ENCODE results near the gene ATXN1. TPM values are rescaled to one million over a fixed set of nuclear protein-coding genes. Genes with fewer than 3 reads are reported as not detected.

ATXN1 gene
- total and polyA plus RNA-seq, 7 donors = 1.3 to 50.9 (median 21.6) TPM

DNA sequence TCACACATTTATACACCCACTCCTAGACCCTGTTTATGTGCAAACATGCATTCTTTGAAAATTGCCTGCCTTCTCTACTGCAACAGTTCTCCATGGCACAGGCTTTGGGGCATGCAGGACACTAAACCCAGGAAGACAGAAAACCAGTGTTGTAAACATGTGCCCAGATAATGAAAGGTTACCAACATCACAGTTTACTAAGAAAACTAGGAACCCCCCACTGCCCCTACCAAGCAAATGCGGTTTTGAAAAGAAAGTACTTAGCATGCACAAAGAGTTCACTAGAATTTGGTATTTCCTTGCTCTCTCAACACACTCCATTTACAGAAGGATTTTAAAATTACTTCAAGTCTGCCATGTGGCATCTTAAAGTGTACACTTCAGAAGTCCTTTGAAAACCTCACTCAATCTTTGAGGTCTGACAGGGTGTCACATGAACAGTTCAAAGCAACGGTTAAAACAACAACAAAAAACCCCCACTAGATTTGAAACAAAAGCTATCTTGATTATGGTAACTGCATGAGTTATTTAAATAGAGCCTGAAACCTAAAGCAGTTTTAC, 277.9 kb downstream of the ATXN1 start:
- TF ChIP-seq, protein P1, sequence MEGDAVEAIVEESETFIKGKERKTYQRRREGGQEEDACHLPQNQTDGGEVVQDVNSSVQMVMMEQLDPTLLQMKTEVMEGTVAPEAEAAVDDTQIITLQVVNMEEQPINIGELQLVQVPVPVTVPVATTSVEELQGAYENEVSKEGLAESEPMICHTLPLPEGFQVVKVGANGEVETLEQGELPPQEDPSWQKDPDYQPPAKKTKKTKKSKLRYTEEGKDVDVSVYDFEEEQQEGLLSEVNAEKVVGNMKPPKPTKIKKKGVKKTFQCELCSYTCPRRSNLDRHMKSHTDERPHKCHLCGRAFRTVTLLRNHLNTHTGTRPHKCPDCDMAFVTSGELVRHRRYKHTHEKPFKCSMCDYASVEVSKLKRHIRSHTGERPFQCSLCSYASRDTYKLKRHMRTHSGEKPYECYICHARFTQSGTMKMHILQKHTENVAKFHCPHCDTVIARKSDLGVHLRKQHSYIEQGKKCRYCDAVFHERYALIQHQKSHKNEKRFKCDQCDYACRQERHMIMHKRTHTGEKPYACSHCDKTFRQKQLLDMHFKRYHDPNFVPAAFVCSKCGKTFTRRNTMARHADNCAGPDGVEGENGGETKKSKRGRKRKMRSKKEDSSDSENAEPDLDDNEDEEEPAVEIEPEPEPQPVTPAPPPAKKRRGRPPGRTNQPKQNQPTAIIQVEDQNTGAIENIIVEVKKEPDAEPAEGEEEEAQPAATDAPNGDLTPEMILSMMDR (IDR thresholded peaks at IDR 0.05) = no peak
- Histone ChIP-seq H3K27ac (no peak overlapping the region), H3K27me3 (ENCODE audit: insufficient read depth in 3 of 3, low read length in 2 of 3) (no peaks in the 10 kb centered on the region), H3K4me3 (no peak overlapping the region), H3K4me1 (peaks cover 6% of the 10 kb centered on the region), H3K9me3 (peaks cover 3% of the 10 kb centered on the region), H3K36me3 (ENCODE audit: insufficient read depth in 1 of 2, low read depth in 1 of 2) (peaks cover 3 to 8% of the 10 kb centered on the region in 2 donors)
- 72 to 81% (median 76%) methylated on average over 2 of the region's 2 CpGs for WGBS, 3 donors
- DNase-seq (no peak), ATAC-seq (no peak)
- intact Hi-C loops (cut with DNase I) = no loop called here

DNA sequence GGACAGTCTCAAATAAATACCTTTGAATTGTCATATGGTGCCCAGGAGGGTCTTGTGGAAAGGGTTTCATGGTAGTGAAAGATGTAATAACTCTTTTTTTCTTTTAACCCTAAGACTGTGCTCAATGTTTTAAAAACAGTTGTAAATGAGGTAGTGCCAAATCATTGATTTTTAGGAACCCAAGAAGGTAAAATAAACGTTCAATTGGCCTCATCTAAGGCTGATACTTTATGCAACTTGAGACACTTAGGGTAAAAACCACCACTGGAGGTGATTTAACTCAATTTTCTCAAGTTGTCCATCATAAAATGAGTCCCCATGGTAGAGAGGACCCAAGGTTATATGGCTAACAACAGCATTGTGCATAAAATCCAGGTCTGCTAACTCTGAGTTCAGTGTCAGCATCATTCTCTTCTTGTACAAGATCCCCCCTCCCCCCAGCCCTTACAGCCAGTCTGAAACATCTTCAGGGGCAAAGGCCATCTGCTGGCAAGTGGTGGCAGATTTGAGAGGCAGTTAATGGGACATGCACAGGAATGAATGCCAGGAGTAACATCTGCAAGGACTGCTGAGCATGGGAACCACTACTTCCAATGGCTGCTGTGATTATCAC, 278.5 kb downstream of the ATXN1 start:
- ATAC-seq = no peak
- intact Hi-C loops (cut with DNase I) = no loop called here
- H3K4me1 ChIP-seq = peaks cover 7% of the 10 kb centered on the region
- no peak for DNase-seq
- no peaks in the 10 kb centered on the region for H3K27me3 ChIP-seq (ENCODE audit: insufficient read depth in 3 of 3, low read length in 2 of 3)
- peaks cover 3 to 8% of the 10 kb centered on the region in 2 donors for H3K36me3 ChIP-seq (ENCODE audit: insufficient read depth in 1 of 2, low read depth in 1 of 2)
- WGBS, 3 donors = 80 to 85% (median 85%) methylated on average over 1 of the region's 1 CpG
- TF ChIP-seq, protein P1 (IDR thresholded peaks at IDR 0.05) = no peak
- H3K4me3 ChIP-seq = no peak overlapping the region
- no peak overlapping the region for H3K27ac ChIP-seq
- H3K9me3 ChIP-seq = peaks cover 3% of the 10 kb centered on the region

DNA sequence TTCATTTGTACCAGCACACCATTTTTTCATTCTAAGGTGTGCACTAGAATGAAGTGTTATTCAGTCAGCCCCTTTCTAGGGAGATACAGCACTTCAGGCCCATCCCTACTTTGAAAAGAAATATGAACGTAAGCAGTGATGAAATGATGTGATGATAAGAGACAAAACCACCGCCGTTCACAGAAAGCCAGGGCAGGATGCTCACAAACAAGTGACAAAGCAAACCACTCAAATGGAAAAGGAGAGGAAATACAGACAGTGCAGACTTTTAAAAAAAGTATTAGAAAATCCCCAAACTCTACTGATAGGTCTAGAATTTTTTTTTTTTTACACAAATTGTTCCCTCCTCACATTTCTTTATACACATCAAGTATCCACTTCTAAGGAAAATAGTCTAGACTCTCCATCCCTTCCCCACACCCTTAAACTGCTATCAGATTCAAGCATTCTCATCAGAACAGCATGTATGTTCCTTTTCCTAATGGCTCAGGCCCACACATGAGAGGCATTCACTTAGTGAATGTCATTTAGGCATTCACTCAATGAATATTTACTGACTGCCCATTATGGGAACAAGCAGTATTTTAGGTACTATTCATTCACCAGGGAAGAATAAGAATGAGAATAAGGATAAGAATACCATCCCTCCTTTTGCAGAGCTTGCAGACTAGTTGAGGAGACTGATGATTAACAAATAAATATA, 279.4 kb downstream of the ATXN1 start:
- ATAC-seq (no peak), DNase-seq (no peak)
- intact Hi-C loops (cut with DNase I) = no loop called here
- H3K4me1 ChIP-seq = peaks cover 13% of the 10 kb centered on the region
- H3K4me3 ChIP-seq = no peak overlapping the region
- 92 to 99% (median 98%) methylated on average over 3 of the region's 3 CpGs for WGBS, 3 donors
- H3K27me3 ChIP-seq (ENCODE audit: insufficient read depth in 3 of 3, low read length in 2 of 3) = no peaks in the 10 kb centered on the region
- no peak overlapping the region for H3K27ac ChIP-seq
- TF ChIP-seq, protein P1 (IDR thresholded peaks at IDR 0.05) = no peak
- H3K36me3 ChIP-seq (ENCODE audit: insufficient read depth in 1 of 2, low read depth in 1 of 2) = peaks cover 3 to 8% of the 10 kb centered on the region in 2 donors
- peaks cover 3% of the 10 kb centered on the region for H3K9me3 ChIP-seq

DNA sequence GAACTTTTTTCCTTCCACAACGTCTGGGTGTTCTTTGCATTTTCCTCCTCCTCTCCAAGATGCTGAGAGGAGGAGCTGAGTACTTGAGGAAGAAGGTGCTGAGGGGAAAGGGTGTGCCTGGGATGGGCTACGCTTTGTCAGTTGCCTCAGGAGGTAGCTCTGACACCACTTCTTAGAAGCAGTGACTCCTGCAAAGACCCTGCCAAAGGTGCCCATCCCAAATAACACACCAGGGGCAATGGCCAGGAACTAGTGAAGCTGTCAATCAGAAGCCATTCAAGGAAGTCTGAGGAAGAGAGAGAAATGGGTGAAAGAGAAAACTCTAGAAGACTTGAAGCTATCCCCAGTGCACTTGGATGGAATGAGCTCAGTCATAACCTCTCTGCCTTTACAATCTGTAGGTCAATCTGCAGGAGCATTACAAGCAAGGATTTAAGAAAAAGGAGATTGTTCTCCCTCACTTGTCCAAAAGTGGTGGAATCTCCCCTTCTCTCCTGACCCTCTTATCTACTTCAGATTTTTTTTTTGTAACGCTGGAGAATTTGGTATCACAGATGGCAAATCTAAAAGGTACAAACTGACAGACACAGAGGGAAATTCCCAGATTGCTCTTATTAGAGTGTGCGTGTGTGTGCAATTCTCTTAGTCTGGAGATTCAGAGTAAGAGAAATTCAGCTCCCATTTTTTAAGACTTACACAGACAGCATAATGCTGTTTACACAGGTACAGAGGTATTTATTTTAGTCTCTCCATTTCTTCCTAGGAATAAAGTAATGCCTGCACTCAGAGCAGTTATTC, 280.3 kb downstream of the ATXN1 start:
- Histone ChIP-seq H3K27ac (no peak overlapping the region), H3K4me3 (no peak overlapping the region)
- 62 to 69% (median 64%) methylated on average over 4 of the region's 4 CpGs for WGBS, 3 donors

More for the DNA sequence above, 280.3 kb downstream of the ATXN1 start:
- peaks cover 13% of the 10 kb centered on the region for H3K4me1 ChIP-seq
- ATAC-seq (no peak), DNase-seq (no peak)
- intact Hi-C loops (cut with DNase I) = no loop called here
- H3K36me3 ChIP-seq (ENCODE audit: insufficient read depth in 1 of 2, low read depth in 1 of 2) = peaks cover 3 to 8% of the 10 kb centered on the region in 2 donors
- H3K27me3 ChIP-seq (ENCODE audit: insufficient read depth in 3 of 3, low read length in 2 of 3) = no peaks in the 10 kb centered on the region
- TF ChIP-seq, protein P1 (IDR thresholded peaks at IDR 0.05) = no peak
- peaks cover 3% of the 10 kb centered on the region for H3K9me3 ChIP-seq

Measured in psoas muscle (tissue), 8 donors.